Measurements from ENCODE around the gene FBLN1.

FBLN1 gene

DNA sequence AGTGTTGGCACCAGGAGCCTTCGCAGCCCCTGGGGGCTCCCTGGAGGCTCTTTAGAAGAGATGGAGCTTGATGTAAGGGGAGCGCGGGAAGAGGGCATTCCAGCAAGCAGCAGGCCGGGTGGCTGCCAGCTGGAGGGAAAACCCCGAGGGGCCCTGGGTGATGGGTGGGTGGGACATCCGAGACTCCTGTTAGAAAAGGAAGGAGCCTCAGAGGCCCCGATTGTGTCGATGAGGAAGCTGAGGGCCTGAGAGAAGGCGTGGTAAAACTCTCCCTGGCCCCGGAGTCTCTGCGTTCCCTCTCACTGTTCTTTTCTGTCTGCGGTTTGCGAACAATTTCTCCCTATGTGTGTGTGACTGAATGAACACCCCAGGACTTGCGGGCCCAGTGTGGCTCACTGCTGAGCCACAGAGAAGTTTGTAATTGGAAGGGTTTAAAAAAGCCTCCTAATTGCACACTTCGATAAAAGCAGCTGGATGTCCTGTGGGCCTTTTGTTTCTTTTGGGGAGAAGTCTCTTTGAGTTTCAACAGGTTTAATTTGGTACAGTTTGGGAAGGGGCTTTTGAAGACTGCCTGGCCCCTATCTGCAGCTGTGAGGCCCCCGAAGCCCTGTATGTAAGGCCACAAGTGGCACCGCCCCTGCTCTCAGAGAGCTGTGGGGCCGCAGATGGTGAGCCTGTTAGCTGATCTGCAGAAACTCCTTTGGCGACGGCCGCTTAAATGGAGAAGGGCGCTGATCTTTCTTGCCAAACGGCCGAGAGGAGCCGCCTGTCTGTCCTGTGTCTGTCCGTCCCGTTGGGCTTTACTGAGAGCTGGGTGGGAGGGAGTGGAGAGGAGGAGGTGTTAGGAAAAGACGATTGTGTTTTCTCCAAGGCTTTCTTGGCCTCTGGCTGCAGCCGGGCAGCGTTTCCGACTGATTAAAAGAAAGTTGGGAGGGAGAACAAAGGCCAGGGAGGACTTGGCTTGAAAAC, 2.0 kb downstream of the FBLN1 start:
- DNase-seq = peak; percentile 20

DNA sequence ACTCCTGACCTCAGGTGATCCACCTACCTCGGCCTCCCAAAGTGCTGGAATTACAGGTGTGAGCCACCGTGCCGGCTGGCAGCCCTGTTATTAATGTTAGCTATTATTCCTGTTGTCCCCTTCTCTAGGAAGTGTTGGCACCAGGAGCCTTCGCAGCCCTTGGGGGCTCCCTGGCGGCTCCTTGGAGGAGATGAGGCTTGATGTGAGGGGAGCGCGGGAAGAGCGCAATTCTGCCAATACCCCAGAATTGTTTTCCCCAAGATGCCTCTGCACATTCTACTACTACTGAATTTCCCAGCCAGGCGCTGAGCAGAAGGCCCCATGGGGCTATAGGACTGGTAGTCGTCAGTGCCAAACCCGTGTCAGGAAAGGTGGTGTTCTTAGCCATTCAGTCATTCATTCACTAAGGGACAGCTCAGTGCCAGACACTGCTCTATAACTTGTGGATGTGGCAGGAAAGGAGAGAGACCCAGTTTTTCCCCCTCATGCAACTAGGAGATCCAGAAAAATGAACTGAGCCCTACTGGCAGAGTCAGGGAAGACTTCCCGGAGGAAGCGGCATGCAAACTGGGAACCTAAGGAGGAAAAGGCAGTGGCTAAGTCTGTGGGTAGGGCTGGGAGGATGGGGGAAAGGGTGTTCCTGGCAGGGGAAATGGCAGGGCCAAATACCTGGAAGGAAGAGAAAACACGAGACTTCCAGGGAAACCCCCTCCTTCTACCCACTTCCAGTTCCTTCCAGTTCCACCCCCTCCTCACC, 3.5 kb downstream of the FBLN1 start:
- DNase-seq = no peak

DNA sequence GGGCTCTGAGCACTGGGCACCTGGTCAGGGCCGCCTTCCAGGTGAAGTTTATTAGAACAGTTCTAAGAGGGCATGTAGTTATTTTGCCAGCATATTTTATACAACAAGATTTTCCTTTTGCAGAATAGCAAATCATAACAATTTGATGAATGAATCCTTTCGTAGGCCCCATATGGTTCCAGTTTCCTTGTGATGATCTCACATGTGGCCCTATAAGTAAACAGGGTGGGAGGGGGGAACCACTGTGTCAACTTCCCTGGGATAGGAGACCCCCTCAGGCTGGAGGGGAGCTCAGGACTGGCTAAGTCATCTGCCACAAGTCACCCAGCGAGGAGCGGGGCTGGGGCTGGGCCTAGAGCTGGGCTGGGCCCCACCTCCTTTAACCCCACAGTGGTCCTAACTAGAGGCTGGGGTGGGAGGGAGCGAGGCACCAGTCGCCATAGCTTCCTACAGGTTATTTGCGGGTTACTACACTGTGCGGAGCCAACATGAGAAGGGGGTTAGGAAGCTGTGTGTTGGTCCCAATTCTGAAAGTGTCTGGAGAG, 4.2 kb downstream of the FBLN1 start:
- no peak for DNase-seq

DNA sequence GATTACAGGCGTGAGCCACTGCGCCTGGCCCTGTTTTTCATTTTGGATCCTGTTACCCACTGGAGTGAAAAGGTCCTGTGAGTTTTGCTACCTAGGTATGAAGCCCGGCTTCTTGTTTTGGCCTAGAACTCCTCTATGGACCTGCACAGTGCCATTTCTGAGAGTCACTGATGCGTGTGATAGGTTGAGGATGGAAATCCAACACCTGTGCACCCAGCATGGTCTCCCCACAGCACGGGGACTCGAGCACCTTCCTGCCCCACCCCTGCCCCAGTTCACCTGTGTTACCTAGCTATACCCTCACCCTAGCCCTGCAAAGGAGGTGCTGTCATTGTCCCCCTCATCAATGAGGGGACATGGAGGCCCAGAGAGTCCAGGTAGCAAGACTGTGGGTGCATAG, 5.1 kb downstream of the FBLN1 start:
- no peak for DNase-seq

DNA sequence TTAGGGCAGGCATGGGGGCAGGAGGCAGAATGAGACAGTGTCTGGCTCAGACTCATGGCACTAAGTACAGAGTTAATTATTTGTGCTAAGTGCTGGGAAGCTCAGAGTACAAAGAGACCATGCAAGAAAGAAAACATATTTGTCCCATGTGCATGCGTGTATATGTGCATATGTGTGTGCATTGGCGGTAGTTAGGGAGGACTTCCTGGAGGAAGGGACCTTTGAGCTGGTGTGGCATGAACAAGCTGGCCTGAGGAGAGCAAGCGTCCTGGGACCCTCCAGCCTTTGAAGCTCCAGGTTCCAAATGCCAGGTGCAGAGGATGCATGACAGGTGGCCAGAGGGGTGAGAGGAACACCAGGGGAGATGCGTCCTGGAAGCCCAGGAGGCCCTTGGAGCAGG, 6.1 kb downstream of the FBLN1 start:
- DNase-seq = no peak

DNA sequence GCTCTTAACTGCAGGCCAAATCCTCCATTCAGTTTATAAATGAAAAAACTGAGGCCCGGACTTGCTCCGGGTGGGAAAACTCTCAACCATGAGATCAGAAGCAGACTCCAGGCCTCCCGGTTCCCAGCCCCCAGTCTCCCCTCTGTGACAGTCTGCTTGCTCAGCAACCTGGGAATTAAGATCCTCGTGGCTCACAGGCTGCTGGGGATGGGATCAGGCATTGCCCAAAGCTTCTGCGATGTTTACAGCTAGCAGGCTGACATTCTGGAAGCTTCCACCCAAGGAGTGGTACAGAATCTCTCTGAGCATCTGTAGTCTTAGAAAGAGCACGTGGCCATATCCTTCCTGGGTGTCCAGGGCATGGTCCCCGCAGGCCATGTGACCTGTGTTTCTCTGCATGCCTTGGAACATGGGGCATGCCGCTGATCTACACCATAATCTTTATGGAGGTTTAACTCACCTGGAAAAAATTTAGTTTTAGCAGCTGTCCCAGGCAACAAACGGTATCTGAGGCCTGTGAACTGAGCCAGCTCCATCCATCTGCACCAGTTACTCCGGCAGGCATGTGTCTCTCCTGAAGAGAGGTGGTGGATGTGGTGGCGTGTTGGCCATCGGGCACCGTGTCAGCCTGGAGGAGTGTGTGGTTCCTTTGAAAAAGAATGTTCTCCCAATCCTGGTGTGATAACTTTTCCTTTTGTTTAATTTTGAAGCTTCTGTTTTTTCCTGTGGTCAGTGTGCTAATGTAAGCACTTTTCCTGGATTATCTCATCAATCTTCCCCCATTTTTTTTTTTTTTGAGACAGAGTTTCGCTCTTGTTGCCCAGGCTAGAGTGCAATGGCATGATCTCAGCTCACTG, 7.9 kb downstream of the FBLN1 start:
- no peak for DNase-seq

DNA sequence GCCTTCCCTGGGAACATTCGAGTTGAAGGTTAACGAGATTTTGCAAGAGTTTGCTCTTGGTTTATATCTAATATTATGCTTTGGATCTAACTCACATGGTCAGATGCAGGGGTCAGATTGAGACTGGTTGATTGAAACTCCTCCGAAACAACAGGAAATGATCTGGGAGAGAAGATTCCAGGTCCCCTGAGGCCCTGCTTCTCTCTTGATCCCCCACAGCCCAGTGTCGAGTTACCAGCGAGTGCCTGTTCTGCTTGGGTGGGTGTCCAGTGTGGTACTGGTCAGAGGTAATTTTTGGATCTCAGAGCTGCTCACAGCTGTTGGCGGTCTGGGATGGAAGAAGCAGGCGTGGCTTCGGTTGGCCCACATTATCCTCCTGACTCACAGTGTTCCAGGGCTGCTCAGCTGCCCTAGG, 9.2 kb downstream of the FBLN1 start:
- no peak for DNase-seq

DNA sequence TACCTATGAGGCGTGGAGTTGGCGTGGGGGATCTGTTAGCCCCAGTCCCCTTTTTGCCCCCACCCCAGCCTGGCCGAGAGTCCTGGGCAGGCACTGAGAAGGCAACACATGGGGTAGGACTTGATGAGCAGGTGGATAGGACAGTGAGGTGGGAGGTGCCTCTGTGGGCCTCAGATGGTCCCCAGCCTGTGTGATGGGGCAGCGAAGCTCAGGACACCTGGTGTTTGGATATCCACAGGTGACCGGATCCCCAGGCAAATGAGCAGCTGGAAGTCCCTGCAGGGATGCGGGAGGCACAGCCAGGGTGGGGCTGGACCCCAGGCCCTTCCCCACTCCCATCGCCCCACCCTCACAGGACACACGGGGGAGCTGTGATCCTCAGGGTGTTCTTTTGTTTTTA, 9.7 kb downstream of the FBLN1 start:
- no peak for DNase-seq

DNA sequence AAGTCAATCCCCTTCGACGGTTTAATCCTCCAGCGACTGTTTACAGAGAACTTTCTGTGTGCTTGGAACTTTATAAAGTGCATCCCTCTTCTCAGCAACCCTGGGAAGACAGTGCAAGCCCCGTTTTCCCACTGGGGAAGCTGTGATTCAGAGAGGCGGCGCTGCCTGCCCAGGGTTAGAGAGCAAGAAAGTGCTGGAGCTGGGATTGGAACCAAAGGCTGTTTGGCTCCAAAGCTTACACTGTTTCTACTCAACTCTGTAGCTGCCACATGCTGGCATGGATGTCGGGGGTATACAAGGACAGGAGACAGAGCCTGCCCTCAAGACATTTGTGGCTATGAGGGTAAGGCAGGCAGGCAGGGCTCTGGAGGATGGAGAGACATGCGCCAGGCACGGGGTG, 13.0 kb downstream of the FBLN1 start:
- DNase-seq = no peak

DNA sequence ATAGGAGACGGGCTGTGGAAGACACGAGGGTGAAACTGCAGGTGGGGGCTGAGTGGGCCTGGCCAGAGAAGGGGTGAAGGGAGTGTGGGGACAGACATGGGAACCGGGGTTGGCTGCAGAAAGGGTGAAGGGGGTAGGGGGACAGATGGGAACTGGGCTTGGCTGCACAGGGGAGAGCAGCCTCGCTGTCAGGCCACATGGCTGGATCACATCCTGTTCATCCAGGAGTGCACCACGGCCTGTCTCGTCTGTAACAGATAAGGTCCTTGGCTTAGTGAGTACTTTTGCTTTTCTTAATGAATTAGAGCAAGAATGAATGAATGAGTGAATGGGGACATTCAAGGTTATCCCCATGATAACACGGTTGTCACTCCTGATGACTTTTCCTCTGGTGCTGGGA, 13.5 kb downstream of the FBLN1 start:
- no peak for DNase-seq

DNA sequence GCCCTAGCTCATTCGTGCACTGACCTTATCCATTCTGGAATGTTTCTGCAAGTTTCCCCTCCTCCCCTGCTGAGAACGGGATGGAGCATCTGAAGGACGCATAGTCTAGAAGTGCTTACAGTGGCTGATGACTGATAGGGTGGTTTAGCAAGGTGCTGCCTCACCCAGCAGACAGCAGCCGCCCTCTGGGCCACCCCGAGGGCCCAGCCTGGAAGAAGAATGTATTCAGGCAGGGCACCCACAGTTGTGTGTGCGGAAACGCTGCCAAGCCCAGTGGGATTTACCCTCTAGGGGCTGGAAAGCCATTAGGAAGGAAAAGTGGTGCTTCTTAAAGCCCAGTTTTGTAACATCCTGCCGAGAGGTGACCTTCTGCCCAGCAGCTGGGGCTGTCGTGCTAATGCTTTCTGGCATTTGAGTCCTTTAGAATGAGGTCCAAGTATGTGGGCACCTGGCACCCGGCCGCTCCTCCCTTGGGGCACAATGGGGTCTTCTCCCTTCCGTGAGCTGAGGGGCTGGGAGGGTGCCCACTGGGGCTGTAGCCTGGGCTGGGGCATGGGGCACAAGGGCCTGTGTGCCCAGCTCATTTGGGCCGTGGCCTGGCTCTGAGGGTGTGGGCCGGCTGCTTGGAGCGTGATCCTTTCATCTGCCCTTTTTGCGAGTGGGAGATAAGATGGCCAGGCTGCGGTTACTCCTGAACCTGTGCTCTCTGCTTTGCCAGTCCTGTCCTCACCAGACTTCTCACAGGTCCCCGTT, 14.4 kb downstream of the FBLN1 start:
- DNase-seq = no peak

DNA sequence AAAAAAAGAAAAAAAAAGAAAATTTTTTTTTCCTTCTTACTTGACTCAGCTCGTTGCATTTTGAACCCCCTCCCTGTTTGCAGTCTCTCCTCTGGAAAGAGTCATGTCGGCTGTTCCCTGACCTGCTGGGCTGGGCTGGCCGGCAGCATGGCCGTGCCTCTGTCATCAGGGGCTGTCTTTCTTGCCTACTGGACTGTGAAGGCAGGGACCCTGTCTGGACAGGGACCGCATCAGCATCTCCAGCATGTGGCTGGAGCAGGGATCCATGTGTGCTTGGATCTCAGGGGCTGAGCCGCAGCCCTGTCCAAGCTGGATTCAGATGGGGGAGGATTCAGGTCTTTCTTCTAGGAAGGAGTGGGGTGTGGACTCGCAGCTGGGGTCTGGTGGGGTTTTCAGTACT, 15.5 kb downstream of the FBLN1 start:
- DNase-seq = no peak

DNA sequence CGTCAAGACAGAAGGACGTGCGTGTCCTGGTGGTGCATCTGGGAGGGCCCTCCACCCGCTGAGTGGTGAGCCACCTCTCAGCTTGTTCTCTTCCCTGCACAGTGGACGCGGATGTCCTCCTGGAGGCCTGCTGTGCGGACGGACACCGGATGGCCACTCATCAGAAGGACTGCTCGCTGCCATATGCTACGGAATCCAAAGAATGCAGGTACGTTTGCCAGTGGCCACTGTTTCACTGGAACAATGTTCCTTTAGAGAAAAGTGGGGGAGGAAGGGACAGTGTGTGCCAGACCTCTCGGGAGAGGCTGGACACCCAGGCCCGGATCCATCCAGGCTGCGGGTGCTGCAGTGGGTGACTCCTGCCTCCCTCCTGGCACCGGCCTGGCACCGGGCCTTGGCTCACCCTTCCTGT, 15.9 kb downstream of the FBLN1 start:
- DNase-seq = no peak

DNA sequence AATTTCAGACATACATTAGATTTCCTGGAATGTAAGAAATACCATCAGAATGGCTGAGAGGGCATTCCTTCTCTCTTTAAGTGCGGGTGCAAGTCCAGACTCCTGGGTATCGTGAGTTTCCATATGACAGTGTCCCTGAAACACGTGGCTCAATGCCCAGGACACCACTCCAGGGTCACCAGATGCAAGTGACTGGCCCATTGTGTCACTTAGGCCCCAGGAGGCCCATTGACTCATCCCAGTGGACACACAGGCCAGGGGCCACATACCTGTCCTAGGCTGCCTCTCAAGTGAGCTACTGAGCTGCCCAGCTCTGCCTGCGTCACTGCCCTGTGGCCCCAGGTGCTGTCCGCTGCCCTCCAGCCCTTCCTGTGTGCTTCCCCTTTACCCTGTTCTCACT, 18.5 kb downstream of the FBLN1 start:
- DNase-seq = no peak

DNA sequence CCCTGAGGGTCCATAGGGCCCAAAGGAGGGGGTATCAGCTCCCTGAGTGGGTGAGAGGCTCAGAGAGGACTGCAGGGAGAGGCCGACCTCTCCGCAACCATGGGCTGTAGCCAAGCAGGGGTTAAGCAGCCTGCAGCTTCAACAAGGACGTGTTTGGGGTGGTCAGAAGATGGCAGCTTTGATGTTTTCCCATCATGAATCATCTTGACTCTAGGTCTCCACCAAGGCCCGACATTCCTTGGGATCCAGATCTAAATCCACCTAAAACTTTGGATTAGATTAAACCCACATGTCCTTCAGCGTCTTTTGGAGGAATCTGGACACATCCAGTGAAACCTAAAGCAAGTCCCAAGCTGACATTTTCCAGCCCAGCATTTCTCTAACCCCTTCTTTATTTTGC, 19.8 kb downstream of the FBLN1 start:
- DNase-seq = no peak

DNA sequence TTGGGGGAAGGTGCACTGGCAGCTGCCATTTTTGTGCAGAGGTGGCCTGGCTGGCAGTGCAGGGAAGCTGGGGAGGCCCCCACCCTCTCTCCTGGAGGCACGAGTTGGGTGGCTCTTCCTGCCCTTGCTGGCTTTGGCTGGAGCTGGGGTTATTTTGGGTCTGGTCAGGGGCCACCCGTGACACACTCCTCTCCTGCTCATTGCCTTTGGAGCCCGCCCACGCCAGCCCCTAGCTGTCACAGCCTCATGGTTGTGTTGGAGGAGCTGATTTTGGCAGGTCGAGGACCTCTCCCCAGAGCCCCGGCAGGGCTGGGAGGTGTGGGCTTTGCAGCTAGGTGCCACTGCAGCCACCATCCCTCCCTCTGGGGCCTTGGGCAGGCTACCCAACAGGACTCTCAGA, 21.5 kb downstream of the FBLN1 start:
- no peak for DNase-seq

DNA sequence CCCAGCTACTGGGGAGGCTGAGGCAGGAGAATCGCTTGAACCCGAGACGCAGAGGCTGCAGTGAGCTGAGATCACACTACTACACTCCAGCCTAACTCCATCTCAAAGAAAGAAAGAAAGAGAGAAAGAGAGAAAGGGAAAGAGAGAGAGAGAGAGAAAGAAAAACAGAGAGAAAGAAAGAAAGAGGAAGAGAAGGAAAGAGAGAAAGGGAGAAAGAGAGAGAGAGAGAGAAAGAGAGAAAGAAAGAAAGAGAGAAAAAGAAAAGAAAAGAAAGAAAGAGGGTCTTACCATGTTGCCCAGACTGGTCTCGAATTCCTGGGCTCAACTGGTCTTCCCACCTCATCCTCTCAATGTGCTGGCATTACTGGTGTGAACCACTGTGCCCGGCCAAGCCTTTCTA, 22.3 kb downstream of the FBLN1 start:
- DNase-seq = no peak

DNA sequence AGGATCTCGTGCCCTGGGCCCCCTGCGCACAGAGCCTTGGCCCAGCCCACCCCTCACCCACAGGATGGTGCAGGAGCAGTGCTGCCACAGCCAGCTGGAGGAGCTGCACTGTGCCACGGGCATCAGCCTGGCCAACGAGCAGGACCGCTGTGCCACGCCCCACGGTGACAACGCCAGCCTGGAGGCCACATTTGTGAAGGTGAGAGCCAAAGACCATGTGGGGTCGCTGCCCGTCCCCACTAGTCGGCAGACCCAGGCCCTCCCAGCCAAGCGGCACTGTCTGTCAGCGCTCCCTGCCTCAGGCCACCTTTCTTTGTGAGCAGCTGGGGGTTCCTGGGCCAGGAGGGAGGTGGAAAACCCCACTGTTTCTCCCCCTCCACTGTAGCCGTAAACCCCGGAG, 22.8 kb downstream of the FBLN1 start:
- DNase-seq = no peak

DNA sequence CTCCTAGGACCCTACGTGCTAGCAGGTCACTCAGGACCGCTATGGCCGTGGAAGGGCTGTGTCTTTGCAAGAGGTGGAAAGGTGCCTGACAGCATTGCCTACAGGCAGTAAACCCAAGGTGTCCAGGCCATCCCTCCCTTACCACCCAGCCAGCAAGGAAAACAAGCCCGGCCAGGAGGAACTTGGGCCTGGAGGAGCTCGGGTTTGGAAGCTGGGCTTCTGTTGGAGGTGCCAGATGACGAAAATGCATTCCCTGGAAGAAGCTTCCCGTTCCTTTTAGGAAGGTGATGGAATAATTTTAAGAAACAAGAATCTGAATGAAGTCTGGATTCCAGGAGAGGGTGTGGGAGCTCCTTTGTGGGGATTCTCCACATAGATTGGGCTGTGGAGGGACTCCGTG, 23.6 kb downstream of the FBLN1 start:
- no peak for DNase-seq

DNA sequence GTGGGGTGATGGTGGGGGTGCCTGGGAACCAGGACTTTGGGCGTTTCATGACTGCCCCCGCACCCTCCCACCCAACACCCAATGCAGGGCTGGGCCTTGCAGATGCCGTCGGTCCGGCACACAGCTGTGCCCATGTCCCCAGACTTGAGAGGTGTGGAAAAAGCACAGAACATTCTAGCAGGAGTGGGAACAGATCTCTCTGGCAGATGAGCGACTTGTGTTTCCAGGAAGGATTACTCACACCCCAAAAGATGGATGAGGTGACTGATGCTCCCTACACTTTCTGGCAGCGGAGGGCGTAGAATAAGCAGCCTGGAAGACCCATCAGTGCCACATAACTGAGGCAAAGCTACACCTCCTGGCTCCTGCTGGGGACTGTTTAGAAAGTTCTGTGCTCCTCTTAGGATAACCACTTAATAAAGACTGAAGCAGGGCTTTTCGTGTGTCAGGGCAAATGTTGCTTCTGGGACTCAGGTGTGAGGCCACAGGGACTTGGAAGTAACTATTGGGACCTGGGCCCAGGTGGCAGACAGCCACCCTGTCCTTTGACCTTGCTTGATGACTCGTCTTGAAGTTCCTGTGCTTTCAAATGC, 24.2 kb downstream of the FBLN1 start:
- DNase-seq = no peak

DNA sequence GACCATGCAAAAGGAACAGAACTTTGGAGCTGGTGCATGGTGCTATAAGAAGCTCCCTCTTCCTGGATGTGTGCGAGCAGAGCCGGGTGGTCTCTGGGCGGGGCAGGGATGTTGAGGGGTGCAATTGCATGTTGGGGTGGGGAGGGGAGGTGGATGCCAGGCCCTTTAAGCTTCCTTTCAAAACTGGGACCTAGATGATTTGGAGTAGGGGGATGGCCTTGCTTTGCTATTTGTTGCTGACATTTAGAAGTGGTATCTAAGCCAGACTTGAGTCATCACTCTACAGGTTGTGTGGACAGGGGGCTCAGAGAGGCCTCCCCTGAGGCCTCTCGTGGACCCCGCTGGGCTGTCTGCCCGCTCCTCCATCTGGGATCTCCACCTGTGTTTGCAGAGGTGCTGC, 24.8 kb downstream of the FBLN1 start:
- DNase-seq = no peak

DNA sequence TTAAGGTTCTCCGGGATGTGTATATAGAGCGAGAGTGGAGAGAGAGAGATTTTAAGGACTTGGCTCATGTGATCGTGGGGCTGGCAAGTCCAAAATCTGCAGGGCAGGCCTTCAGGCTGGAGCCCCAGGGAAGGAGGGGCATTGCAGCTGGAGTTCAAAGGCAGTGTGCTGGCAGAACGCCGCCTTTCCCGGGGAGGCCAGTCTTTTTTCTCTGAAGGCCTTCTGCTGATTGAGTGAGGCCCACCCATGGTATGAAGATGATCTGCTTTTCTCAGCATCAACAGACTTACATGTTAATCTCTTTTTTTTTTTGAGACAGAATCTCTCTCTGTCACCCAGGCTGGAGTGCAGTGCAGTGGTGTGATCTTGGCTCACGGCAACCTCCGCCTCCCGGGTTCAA, 25.4 kb downstream of the FBLN1 start:
- DNase-seq = no peak
